ENCODE measurements around the gene UBE3A. TPM values are rescaled to one million over a fixed set of nuclear protein-coding genes. Genes with fewer than 3 reads are reported as not detected.
A peak's percentile ranks its signal among the peaks of the same experiment; 100 is the strongest.

The UBE3A gene
- total RNA-seq, 1 donor, result 80.3 TPM

DNA sequence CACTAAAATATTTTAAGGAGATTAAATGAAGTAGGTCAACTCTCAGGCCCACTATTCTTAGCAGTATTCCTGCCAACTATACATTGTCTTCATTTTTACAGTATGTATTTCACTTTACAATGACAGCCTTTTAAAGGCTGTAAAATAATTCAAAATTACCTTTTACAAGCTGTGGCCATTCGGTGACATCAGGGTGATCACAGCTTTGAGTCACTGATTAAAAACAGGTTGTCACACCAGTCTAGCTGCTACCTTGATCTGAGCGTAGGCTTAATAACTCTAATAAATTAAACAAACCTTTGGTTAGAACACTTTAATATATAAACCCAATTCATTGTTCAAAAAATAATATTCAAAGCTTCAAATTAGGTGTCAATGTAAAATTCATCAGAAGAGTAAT is 29.9 kb downstream of the UBE3A start:
- TF ChIP-seq, protein P1, sequence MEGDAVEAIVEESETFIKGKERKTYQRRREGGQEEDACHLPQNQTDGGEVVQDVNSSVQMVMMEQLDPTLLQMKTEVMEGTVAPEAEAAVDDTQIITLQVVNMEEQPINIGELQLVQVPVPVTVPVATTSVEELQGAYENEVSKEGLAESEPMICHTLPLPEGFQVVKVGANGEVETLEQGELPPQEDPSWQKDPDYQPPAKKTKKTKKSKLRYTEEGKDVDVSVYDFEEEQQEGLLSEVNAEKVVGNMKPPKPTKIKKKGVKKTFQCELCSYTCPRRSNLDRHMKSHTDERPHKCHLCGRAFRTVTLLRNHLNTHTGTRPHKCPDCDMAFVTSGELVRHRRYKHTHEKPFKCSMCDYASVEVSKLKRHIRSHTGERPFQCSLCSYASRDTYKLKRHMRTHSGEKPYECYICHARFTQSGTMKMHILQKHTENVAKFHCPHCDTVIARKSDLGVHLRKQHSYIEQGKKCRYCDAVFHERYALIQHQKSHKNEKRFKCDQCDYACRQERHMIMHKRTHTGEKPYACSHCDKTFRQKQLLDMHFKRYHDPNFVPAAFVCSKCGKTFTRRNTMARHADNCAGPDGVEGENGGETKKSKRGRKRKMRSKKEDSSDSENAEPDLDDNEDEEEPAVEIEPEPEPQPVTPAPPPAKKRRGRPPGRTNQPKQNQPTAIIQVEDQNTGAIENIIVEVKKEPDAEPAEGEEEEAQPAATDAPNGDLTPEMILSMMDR (IDR thresholded peaks at IDR 0.05; ENCODE audit: insufficient read depth, low read length), result no peak
- no peak overlapping the region for H3K4me3 ChIP-seq (ENCODE audit: low read depth, low read length)
- no peak for DNase-seq (ENCODE audit: low read depth)

GRCh38 chr15:25408428-25408827 is 30.4 kb downstream of the UBE3A start:
- DNase-seq (ENCODE audit: low read depth), result peak; percentile 35
- TF ChIP-seq, protein P1 (IDR thresholded peaks at IDR 0.05; ENCODE audit: insufficient read depth, low read length), result no peak
- H3K4me3 ChIP-seq (ENCODE audit: low read depth, low read length), result no peak overlapping the region

DNA sequence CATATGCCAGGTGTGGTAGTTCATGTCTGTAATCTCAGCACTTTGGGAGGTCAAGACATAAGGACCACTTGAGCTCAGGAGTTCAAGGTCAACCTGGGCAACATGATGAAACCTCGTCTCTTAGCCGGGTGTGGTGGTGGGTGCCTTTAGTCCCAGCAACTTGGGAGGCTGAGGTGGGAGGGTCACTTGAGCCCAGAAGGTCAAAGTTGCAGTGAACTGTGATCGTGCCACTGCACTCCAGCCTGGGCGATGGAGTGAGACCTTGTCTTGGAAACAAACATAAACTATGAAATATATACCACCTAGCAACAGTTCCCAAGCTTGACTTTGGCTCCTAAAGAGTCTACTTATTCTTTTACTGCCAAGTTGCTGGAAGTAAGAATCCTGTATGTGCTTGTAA is 30.9 kb downstream of the UBE3A start:
- no peak overlapping the region for H3K4me3 ChIP-seq (ENCODE audit: low read depth, low read length)
- no peak for DNase-seq (ENCODE audit: low read depth)
- TF ChIP-seq, protein P1 (IDR thresholded peaks at IDR 0.05; ENCODE audit: insufficient read depth, low read length), result no peak

- DNase-seq (ENCODE audit: low read depth), result no peak
Measured at GRCh38 chr15:25406846-25407245, 32.0 kb downstream of the UBE3A start.

GRCh38 chr15:25406261-25406660 is 32.6 kb downstream of the UBE3A start:
- TF ChIP-seq, protein P1 (IDR thresholded peaks at IDR 0.05; ENCODE audit: insufficient read depth, low read length), result no peak
- H3K4me3 ChIP-seq (ENCODE audit: low read depth, low read length), result no peak overlapping the region
- no peak for DNase-seq (ENCODE audit: low read depth)

More at GRCh38 chr15:25406846-25407245, 32.0 kb downstream of the UBE3A start:
- TF ChIP-seq, protein P1 (IDR thresholded peaks at IDR 0.05; ENCODE audit: insufficient read depth, low read length), result no peak
- no peak overlapping the region for H3K4me3 ChIP-seq (ENCODE audit: low read depth, low read length)

- no peak for DNase-seq (ENCODE audit: low read depth)
- no peak overlapping the region for H3K4me3 ChIP-seq (ENCODE audit: low read depth, low read length)
- TF ChIP-seq, protein P1 (IDR thresholded peaks at IDR 0.05; ENCODE audit: insufficient read depth, low read length), result no peak
Measured at GRCh38 chr15:25403771-25404170, 35.1 kb downstream of the UBE3A start.

DNA sequence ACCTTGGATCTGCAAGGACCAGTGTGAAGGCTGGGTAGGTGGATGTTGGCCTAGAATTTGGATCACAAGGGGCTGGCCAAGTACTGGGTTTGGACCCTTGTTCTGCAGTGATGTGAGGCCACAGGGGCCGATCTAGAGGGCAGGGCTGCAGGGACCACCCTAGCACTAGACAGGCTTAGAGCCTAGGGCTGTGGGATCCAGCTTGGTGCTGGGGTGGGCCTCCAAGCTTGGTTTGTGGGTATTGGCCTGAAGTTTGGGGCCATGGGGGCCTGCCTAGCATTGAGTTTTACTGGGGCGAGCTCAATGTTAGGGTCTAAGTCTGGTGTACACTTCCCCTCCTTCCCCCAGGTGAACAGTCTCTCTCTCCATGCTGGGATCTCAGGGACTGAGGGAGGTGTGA is 36.5 kb downstream of the UBE3A start:
- DNase-seq (ENCODE audit: low read depth), result no peak
- TF ChIP-seq, protein P1 (IDR thresholded peaks at IDR 0.05; ENCODE audit: insufficient read depth, low read length), result no peak
- no peak overlapping the region for H3K4me3 ChIP-seq (ENCODE audit: low read depth, low read length)
